ENCODE measurements around the gene NHSL1. TPM values are rescaled to one million over a fixed set of nuclear protein-coding genes. Genes with fewer than 3 reads are reported as not detected.

Gene NHSL1
- total RNA-seq, 2 experiments from 2014 or later, result 0.14 to 0.44 TPM

GRCh38 chr6:138482816-138483215 lies 16.5 kb downstream of the NHSL1 start:
- Mint-ChIP-seq H3K27ac (no peak overlapping the region), H3K36me3 (no peaks in the 10 kb centered on the region), H3K9me3 (no peaks in the 10 kb centered on the region), H3K27me3 (peaks cover 9% of the 10 kb centered on the region), H3K4me3 (no peak overlapping the region), H3K4me1 (peaks cover 7% of the 10 kb centered on the region)
- DNase-seq (no peak), ATAC-seq (ENCODE audit: low read depth) (no peak)
- POLR2A ChIA-PET, result no interaction called here

- H3K9me3 Mint-ChIP-seq, result no peaks in the 10 kb centered on the region
- POLR2A ChIA-PET, result no interaction called here
- no peaks in the 10 kb centered on the region for H3K36me3 Mint-ChIP-seq
- H3K27me3 Mint-ChIP-seq, result peaks cover 9% of the 10 kb centered on the region
- no peak for ATAC-seq (ENCODE audit: low read depth)
- H3K27ac Mint-ChIP-seq, result no peak overlapping the region
- H3K4me1 Mint-ChIP-seq, result no peaks in the 10 kb centered on the region
- H3K4me3 Mint-ChIP-seq, result no peak overlapping the region
- no peak for DNase-seq
Observed at GRCh38 chr6:138480279-138480949, 18.9 kb downstream of the NHSL1 start.

- Mint-ChIP-seq H3K4me1 (no peaks in the 10 kb centered on the region), H3K27ac (no peak overlapping the region), H3K4me3 (no peak overlapping the region), H3K27me3 (peaks cover 9% of the 10 kb centered on the region), H3K36me3 (no peaks in the 10 kb centered on the region), H3K9me3 (no peaks in the 10 kb centered on the region)
- DNase-seq (no peak), ATAC-seq (ENCODE audit: low read depth) (no peak)
- POLR2A ChIA-PET, result no interaction called here
Observed at GRCh38 chr6:138477913-138478539, 21.3 kb downstream of the NHSL1 start.

GRCh38 chr6:138476116-138476515 lies 23.2 kb downstream of the NHSL1 start:
- Mint-ChIP-seq H3K27ac (no peak overlapping the region), H3K4me1 (no peaks in the 10 kb centered on the region), H3K27me3 (peaks cover 5% of the 10 kb centered on the region), H3K4me3 (no peak overlapping the region), H3K9me3 (no peaks in the 10 kb centered on the region), H3K36me3 (no peaks in the 10 kb centered on the region)
- DNase-seq (no peak), ATAC-seq (ENCODE audit: low read depth) (no peak)
- POLR2A ChIA-PET, result no interaction called here

- POLR2A ChIA-PET, result no interaction called here
- DNase-seq (no peak), ATAC-seq (ENCODE audit: low read depth) (no peak)
- H3K9me3 Mint-ChIP-seq, result no peaks in the 10 kb centered on the region
- H3K27ac Mint-ChIP-seq, result no peak overlapping the region
- H3K27me3 Mint-ChIP-seq, result peaks cover 2% of the 10 kb centered on the region
- no peak overlapping the region for H3K4me3 Mint-ChIP-seq
- H3K36me3 Mint-ChIP-seq, result no peaks in the 10 kb centered on the region
- H3K4me1 Mint-ChIP-seq, result no peaks in the 10 kb centered on the region
Observed at GRCh38 chr6:138473144-138473543, 26.1 kb downstream of the NHSL1 start.

GRCh38 chr6:138468320-138469015 lies 30.8 kb downstream of the NHSL1 start:
- no peak overlapping the region for H3K4me3 Mint-ChIP-seq
- peaks cover 2% of the 10 kb centered on the region for H3K27me3 Mint-ChIP-seq
- DNase-seq, result no peak
- H3K9me3 Mint-ChIP-seq, result peaks cover 2% of the 10 kb centered on the region
- peaks cover 5% of the 10 kb centered on the region for H3K4me1 Mint-ChIP-seq
- no peaks in the 10 kb centered on the region for H3K36me3 Mint-ChIP-seq
- POLR2A ChIA-PET, result no interaction called here
- no peak overlapping the region for H3K27ac Mint-ChIP-seq
- ATAC-seq (ENCODE audit: low read depth), result no peak

GRCh38 chr6:138467901-138468300 lies 31.4 kb downstream of the NHSL1 start:
- no peak overlapping the region for H3K4me3 Mint-ChIP-seq
- H3K27ac Mint-ChIP-seq, result no peak overlapping the region
- ATAC-seq (ENCODE audit: low read depth) (no peak), DNase-seq (no peak)
- H3K36me3 Mint-ChIP-seq, result no peaks in the 10 kb centered on the region
- H3K4me1 Mint-ChIP-seq, result peaks cover 5% of the 10 kb centered on the region
- peaks cover 2% of the 10 kb centered on the region for H3K27me3 Mint-ChIP-seq
- peaks cover 2% of the 10 kb centered on the region for H3K9me3 Mint-ChIP-seq
- POLR2A ChIA-PET, result no interaction called here

GRCh38 chr6:138465007-138465645 lies 34.2 kb downstream of the NHSL1 start:
- ATAC-seq (ENCODE audit: low read depth) (peak; percentile 39), DNase-seq (no peak)
- POLR2A ChIA-PET, result interaction anchor here (0.6 kb wide), 1 partner anchor 8 kb away, joined by 3 read pairs; no protein-coding TSS in a partner anchor
- H3K9me3 Mint-ChIP-seq, result peaks cover 6% of the 10 kb centered on the region
- H3K27ac Mint-ChIP-seq, result peak overlapping the region; percentile 8
- H3K4me3 Mint-ChIP-seq, result no peak overlapping the region
- H3K27me3 Mint-ChIP-seq, result no peaks in the 10 kb centered on the region
- H3K4me1 Mint-ChIP-seq, result peaks cover 5% of the 10 kb centered on the region
- no peaks in the 10 kb centered on the region for H3K36me3 Mint-ChIP-seq

GRCh38 chr6:138464085-138464484 lies 35.2 kb downstream of the NHSL1 start:
- no peaks in the 10 kb centered on the region for H3K27me3 Mint-ChIP-seq
- H3K27ac Mint-ChIP-seq, result no peak overlapping the region
- H3K36me3 Mint-ChIP-seq, result no peaks in the 10 kb centered on the region
- ATAC-seq (ENCODE audit: low read depth) (no peak), DNase-seq (no peak)
- POLR2A ChIA-PET, result interaction anchor here (0.7 kb wide), 1 partner anchor 767 kb away, joined by 3 read pairs; no protein-coding TSS in a partner anchor
- H3K4me1 Mint-ChIP-seq, result peaks cover 5% of the 10 kb centered on the region
- no peak overlapping the region for H3K4me3 Mint-ChIP-seq
- peaks cover 6% of the 10 kb centered on the region for H3K9me3 Mint-ChIP-seq

- no peak overlapping the region for H3K4me3 Mint-ChIP-seq
- H3K36me3 Mint-ChIP-seq, result peaks cover 2% of the 10 kb centered on the region
- DNase-seq (no peak), ATAC-seq (ENCODE audit: low read depth) (no peak)
- H3K9me3 Mint-ChIP-seq, result peaks cover 6% of the 10 kb centered on the region
- peaks cover 5% of the 10 kb centered on the region for H3K4me1 Mint-ChIP-seq
- POLR2A ChIA-PET, result no interaction called here
- no peaks in the 10 kb centered on the region for H3K27me3 Mint-ChIP-seq
- H3K27ac Mint-ChIP-seq, result no peak overlapping the region
Observed at GRCh38 chr6:138461647-138462046, 37.6 kb downstream of the NHSL1 start.

- Mint-ChIP-seq H3K36me3 (peaks cover 2% of the 10 kb centered on the region), H3K27me3 (no peaks in the 10 kb centered on the region), H3K27ac (peak overlapping the region; percentile 88), H3K9me3 (no peaks in the 10 kb centered on the region), H3K4me3 (peak overlapping the region; percentile 64), H3K4me1 (peaks cover 19% of the 10 kb centered on the region)
- no peak for DNase-seq
- POLR2A ChIA-PET, result interaction anchor here (0.7 to 1.7 kb wide), 2 partner anchors 9 to 52 kb away, joined by 3 to 11 read pairs; partner anchors contain the start of gene HEBP2
- no peak for ATAC-seq (ENCODE audit: low read depth)
Observed at GRCh38 chr6:138456401-138456790, 42.9 kb downstream of the NHSL1 start.

GRCh38 chr6:138455746-138456400 lies 43.4 kb downstream of the NHSL1 start:
- DNase-seq (no peak), ATAC-seq (ENCODE audit: low read depth) (peak; percentile 85)
- peaks cover 3% of the 10 kb centered on the region for H3K27me3 Mint-ChIP-seq
- H3K4me1 Mint-ChIP-seq, result peaks cover 19% of the 10 kb centered on the region
- no peaks in the 10 kb centered on the region for H3K9me3 Mint-ChIP-seq
- peak overlapping the region; percentile 88 for H3K27ac Mint-ChIP-seq
- peaks cover 2% of the 10 kb centered on the region for H3K36me3 Mint-ChIP-seq
- POLR2A ChIA-PET, result interaction anchor here (1.7 kb wide), 1 partner anchor 51 kb away, joined by 11 read pairs; the partner anchor contains the start of gene HEBP2
- H3K4me3 Mint-ChIP-seq, result peak overlapping the region; percentile 64
